Testis (tissue), 3 donors: Measurements from ENCODE around the gene ZNF33B. TPM values are rescaled to one million over a fixed set of nuclear protein-coding genes. Genes with fewer than 3 reads are reported as not detected.

Experiments
- DNase-seq: peaks from one replicate; pipeline ENCODE4 v3.0.0-alpha.2; 2019
- H3K27ac ChIP-seq, 2 donors: fragments of 200-600 bp; sonication (generic); one replicate each; pipeline ENCODE4 v1.5.1; 2019
- H3K27me3 ChIP-seq: fragments of 200-600 bp; sonication (generic); one replicate; pipeline ENCODE4 v1.5.1; 2019
- H3K36me3 ChIP-seq: fragments of 200-600 bp; sonication (generic); one replicate; pipeline ENCODE4 v1.5.1; 2017; ENCODE audit warnings: low read depth; ENCODE audit errors: missing control alignments
- H3K4me1 ChIP-seq: fragments of 200-600 bp; sonication (generic); one replicate; pipeline ENCODE4 v1.5.1; 2019
- H3K4me3 ChIP-seq, 2 donors: fragments of 200-600 bp; sonication (generic); one replicate each; pipeline ENCODE4 v1.5.1; 2017 to 2019
- H3K9me3 ChIP-seq: fragments of 200-600 bp; sonication (generic); one replicate; pipeline ENCODE4 v1.5.1; 2017
- CTCF ChIP-seq, 3 experiments: fragments of 450-650 bp in 2 of 3; fragments of 200-600 bp in 1 of 3; sonication (generic) in 1 of 3; IDR thresholded peaks; one replicate each; pipeline ENCODE4 v1.5.1; 2016 to 2019; ENCODE audit warnings: antibody characterized with exemption in 3 of 3, mild to moderate bottlenecking in 2 of 3, moderate library complexity in 1 of 3
- POLR2A ChIP-seq: fragments of 450-650 bp; IDR thresholded peaks from one replicate; pipeline ENCODE4 v1.6.1; 2017; ENCODE audit warnings: antibody characterized with exemption, mild to moderate bottlenecking, moderate library complexity
- WGBS, 2 donors: methylation state at CpG; one replicate each; pipeline ENCODE4 v1.1.5; 2018; 5-methylcytosine and 5-hydroxymethylcytosine counted together
- intact Hi-C: fragments of 100-400 bp; cut with DNase I; formaldehyde crosslinking; loops from one replicate; pipeline ENCODE4 v1.15.1; 2023; ENCODE audit warnings: low total_unique reads
- polyA plus RNA-seq: library from polyadenylated mRNA; stranded (reverse); fragments of 350-450 nt; fragmentation: Illumina TruSeq; extraction: RNeasy Lipid Tissue Mini Kit (QIAGEN cat#74804); gene quantifications from one replicate; pipeline ENCODE4 v1.2.3, GENCODE V29; 2014; ENCODE audit warnings: low read depth, low replicate concordance; ENCODE audit not compliant: insufficient read depth
- total RNA-seq, 2 donors: library from RNA; depleted of rRNA; stranded (reverse); fragments of >200 nt; gene quantifications; one replicate each; pipeline ENCODE4 v1.2.3, GENCODE V29; 2016

The ZNF33B gene
- total and polyA plus RNA-seq, 3 donors from 2014 or later: 11.1 to 21.1 (median 17.2) TPM

- H3K27ac ChIP-seq: peak overlapping the region in 1 of 2 donors; percentile 55
- TF ChIP-seq CTCF (IDR thresholded peaks at IDR 0.05) (peak in 1 of 3 experiments; percentile 2), POLR2A (no peak)
- peak overlapping the region; percentile 73 to 75 for H3K4me3 ChIP-seq
- H3K9me3 ChIP-seq: no peaks in the 10 kb centered on the region
- 1% methylated on average over 53 to 56 of the region's 61 CpGs for WGBS, 2 donors
- H3K36me3 ChIP-seq: no peaks in the 10 kb centered on the region
- no peaks in the 10 kb centered on the region for H3K4me1 ChIP-seq
- no peaks in the 10 kb centered on the region for H3K27me3 ChIP-seq
- DNase-seq: peak; percentile 99
- intact Hi-C loops: no loop called here
Measured at GRCh38 chr10:42552188-42553063, 85.9 kb downstream of the ZNF33B start.

- DNase-seq: no peak
- intact Hi-C loops: no loop called here
- H3K36me3 ChIP-seq: no peaks in the 10 kb centered on the region
- H3K4me3 ChIP-seq: peak overlapping the region; percentile 73 to 75
- TF ChIP-seq POLR2A (no peak), CTCF (IDR thresholded peaks at IDR 0.05) (no peak)
- no peak overlapping the region for H3K27ac ChIP-seq
- H3K4me1 ChIP-seq: no peaks in the 10 kb centered on the region
- no peaks in the 10 kb centered on the region for H3K27me3 ChIP-seq
- no peaks in the 10 kb centered on the region for H3K9me3 ChIP-seq
- 40 to 41% methylated on average over 24 of the region's 24 CpGs for WGBS, 2 donors
Measured at GRCh38 chr10:42551582-42552187, 86.7 kb downstream of the ZNF33B start.

GRCh38 chr10:42549851-42550250, 88.5 kb downstream of the ZNF33B start:
- DNase-seq: no peak
- Histone ChIP-seq H3K4me1 (no peaks in the 10 kb centered on the region), H3K9me3 (no peaks in the 10 kb centered on the region), H3K4me3 (no peak overlapping the region), H3K36me3 (no peaks in the 10 kb centered on the region), H3K27me3 (no peaks in the 10 kb centered on the region), H3K27ac (no peak overlapping the region)
- no peak for TF ChIP-seq POLR2A
- no peak for TF ChIP-seq CTCF (IDR thresholded peaks at IDR 0.05)
- intact Hi-C loops: no loop called here
- 92 to 95% methylated on average over 3 of the region's 3 CpGs for WGBS, 2 donors

GRCh38 chr10:42548254-42548653, 90.1 kb downstream of the ZNF33B start:
- Histone ChIP-seq H3K27ac (no peak overlapping the region), H3K36me3 (no peaks in the 10 kb centered on the region), H3K4me1 (no peaks in the 10 kb centered on the region), H3K4me3 (no peak overlapping the region), H3K9me3 (no peaks in the 10 kb centered on the region), H3K27me3 (no peaks in the 10 kb centered on the region)
- 95 to 97% methylated on average over 3 of the region's 3 CpGs for WGBS, 2 donors
- TF ChIP-seq CTCF (IDR thresholded peaks at IDR 0.05) (no peak), POLR2A (no peak)
- intact Hi-C loops: no loop called here
- DNase-seq: no peak
